Measurements from ENCODE around the gene MAGED4B.
"Not testable (repeated sequence)": the region's sequence is repeated elsewhere in the genome, so short reads cannot be mapped to it uniquely, and the experiment has no call there.

MAGED4B gene

DNA sequence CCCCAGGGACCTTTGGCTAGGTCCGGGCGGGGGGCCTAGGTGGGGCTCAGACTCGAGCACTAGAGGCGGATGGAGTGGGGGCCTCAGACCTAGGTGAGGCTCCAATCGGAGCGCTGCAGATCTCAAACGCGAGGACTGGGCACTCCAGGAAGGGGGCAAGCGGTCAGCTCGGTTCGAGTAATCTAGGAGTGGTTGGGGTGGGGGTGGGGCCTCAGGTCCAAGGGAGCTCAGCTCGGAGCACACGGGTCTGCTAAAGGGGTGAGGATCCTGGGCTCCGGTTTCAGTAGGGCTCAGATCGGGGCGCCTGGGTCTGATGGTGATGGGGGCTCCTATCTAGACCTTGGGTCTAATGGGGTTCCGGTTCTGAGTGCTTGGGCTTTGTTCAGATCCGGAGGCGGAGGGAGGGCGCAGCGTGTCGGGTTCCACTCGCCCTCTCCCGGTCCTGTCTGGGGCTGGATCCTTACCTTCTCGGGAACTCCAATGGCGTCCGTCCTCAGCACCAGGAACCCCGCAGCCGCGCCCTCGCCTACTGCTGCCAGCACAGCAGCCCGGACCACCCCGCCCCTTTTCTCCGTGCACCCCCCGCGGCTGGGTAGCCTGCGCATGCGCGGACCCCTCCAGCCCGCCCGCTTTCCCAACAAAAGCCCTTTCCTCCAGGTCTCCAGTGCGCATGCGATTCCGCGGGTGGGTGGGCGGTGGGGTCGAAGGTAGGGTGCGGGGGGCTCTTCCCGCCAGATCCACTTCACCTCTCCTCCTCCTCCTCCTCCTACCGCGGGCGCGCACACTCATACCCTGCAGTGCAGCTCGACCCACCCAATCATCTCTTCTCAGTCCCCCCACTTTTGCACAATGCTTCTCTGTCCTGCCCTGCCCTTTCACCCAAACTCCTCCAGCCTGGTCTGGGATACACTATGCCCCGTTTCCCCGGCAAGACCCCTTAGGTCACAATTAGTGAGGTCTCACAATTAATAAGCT lies at the start of gene MAGED4B:
MAGED4B (minus strand) TSS at position 518 of the 975 bp plus-strand sequence. CDS start 1,011 bp downstream, outside the sequence.
- DNase-seq (ENCODE audit: low spot score): not testable (repeated sequence)

DNA sequence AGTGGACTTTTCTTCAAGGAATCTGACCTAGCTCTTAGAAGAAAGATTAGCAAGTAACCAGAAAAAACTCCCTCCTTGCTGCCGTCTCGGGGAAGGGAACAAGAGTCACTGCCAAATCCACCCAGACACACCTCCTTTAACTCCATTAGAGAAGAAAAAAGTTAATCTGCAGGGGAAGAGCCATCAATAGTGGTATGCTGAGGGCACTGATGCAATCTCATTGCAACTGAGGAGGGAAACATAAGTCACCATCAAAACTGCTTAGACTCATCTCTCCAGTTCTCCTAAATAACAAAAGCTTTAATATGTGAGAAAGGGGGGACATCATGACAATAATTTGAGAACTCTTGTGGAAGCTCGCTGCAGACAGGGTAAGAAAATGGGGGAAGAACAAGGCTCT lies 49.3 kb upstream of the MAGED4B start:
- no peak for DNase-seq (ENCODE audit: low spot score)

DNA sequence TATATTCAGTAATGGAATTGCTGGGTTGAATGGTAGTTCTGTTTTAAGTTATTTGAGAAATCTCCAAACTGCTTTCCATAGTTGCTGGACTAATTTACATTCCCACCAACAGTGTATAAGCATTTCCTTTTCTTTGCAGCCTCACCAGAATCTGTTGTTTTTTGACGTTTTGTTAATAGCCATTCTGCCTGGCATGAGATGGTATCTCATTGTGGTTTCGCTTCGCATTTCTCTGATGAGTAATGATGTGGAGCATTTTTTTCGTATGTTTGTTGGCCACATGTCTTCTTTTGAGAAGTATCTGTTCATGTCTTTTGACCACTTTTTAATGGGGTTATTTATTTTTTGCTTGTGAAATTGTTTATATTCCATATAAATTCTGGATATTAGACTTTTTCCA lies 13.6 kb upstream of the MAGED4B start:
- DNase-seq (ENCODE audit: low spot score): no peak

DNA sequence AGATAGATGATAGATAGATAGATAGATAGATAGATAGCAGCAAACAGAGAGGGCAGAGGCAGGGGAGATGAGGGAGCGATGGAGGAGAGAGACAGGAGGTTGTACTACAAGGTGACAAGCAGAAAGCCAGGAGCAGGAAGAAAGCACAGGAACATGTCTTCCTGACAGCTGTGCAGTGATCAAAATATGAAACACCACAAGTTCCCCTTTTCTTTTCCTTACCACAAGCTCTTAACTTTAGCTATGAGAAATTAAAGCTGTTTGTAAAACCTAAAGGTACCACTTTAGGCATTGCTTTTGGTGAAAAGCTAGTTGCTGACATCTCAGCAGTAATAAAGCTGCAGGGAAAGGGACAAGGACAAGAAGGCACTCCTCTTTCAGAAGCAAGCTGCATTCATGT lies 9.1 kb upstream of the MAGED4B start:
- no peak for DNase-seq (ENCODE audit: low spot score)

DNA sequence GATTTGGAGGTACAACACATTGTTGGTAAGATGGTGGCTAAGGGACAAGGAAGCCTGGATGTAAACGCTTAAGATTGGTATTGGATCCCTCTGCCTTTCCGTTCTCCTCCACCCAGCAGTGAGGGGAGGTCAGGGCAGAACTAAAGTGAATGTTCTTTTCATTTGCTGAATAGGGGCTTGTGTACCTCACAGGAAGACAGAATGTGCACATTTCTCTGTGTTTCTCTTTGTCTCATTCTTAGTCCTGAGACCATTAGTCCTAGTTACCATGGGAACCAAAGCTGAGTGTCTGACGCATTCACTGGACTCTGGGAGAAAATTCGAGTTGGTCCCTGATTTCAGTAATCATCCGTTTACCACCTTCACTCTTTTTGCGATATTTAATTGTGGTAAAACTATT lies 26.7 kb downstream of the MAGED4B start:
- DNase-seq (ENCODE audit: low spot score): not testable (repeated sequence)

DNA sequence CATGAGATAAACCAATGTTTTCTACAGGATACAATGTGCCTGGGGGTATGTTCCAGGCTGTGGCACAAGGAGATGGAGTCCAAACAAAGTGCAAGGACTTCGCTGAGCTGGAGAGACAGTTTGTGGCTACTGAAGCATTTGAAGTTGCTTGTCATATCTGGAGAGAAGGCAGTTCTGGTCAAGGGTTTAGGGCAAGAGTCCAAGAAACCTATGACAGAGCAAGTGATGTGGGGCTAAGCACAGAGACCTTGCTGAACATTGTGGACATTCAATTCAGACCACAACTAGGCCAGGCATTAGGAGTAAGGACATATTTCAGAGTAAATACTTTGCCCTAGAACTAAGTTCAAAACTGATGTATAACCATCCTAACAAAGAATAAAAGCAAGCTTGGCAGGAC lies 34.8 kb downstream of the MAGED4B start:
- DNase-seq (ENCODE audit: low spot score): no peak

GRCh38 chrX:52031371-52031770 lies 37.6 kb downstream of the MAGED4B start:
- DNase-seq (ENCODE audit: low spot score): no peak

- DNase-seq (ENCODE audit: low spot score): no peak
These were observed 53.2 kb downstream of the MAGED4B start for GRCh38 chrX:52015794-52016193.

Measured in COLO829 (cell line).